ENCODE data around the gene DPPA2.

- TF ChIP-seq CTCF (conservative IDR thresholded peaks at IDR 0.05), result no peak
- TF ChIP-seq EZH2 (IDR thresholded peaks at IDR 0.05; ENCODE audit: low read depth), result no peak
Observed at GRCh38 chr3:109362823-109363222, 46.5 kb upstream of the DPPA2 start.

Measured in PC-9 (cell line).